Coronary artery (tissue), 2 donors: Measurements from ENCODE around the gene INSYN2A.

ENCODE experiments used
- DNase-seq: peaks from one replicate; pipeline ENCODE4 v3.0.0-alpha.2; 2017; ENCODE audit warnings: low spot score
- H3K27ac ChIP-seq, 2 donors: fragments of 200-600 bp; sonication (generic); one replicate each; pipeline ENCODE4 v1.5.1; 2016 to 2019
- H3K4me3 ChIP-seq: fragments of 200-600 bp; sonication (generic); 2 replicates; pipeline ENCODE4 v1.5.1; 2016; ENCODE audit warnings: mild to moderate bottlenecking, moderate library complexity
- TF ChIP-seq, protein P1 (sequence below): fragments of 200-600 bp; sonication (generic); IDR thresholded peaks from one replicate; pipeline ENCODE4 v1.5.1; 2019; ENCODE audit warnings: antibody characterized with exemption

The INSYN2A gene, protein sequence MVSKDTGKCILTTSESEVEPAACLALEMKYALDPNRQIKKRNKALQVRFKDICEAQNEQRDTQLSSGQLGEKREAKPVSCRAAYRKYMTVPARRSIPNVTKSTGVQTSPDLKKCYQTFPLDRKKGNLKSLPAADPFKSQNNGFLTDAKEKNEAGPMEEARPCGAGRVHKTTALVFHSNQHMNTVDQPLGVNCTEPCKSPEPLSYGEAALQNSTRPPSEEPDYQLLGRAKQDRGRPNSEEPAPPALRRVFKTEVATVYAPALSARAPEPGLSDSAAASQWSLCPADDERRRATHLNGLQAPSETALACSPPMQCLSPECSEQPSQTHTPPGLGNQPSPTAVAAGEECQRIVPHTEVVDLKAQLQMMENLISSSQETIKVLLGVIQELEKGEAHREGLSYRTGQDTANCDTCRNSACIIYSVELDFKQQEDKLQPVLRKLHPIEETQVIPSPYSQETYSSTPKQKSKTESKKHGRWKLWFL

DNA sequence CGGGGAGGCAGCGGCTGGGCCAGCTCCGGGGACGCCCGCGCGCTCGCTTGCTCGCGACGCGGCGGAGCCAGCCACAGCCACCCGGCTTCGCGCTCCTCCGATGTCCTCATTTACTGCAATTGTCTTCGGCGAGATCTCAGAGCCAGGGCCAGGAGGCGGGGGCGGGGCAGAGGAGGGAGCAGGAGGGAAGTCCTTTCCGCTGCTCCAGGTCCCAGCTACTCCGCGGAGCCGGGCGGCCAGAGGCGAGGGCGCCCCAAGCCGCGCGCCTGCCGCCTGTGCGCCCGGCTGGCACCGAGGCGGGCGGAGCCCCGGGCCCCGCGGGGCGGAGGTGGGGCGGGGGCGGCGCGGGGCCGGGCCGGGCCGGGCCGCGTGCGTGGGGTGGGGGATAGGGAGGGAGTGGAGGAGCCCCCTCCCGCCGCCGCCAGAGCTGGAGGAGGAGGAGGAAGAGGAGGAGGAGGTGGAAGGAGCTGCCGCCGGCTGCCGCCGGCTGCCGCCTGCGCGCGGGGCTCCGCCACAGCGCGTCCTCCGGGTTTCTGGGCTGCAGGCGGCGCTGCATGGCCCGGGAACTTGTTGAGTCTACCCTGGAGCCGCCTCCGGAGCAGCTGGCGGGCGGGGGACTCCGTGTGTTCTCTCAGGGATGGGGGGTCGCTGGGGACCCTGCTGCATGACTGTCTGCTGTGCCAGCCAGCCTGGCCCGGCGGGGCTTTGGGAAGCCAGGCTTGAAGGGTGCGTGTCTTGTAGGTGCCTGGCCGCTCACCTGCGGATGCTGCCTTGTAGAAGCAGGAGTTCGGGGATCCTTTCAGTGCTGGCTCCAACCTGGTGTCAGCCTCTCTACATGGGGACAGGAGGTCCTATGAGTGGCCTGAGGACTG, at the start of gene INSYN2A:
TSS of gene INSYN2A (minus strand) at position 310 of the 872 bp plus-strand sequence. CDS start 20,196 bp downstream, outside the sequence.
- Histone ChIP-seq H3K4me3 (peak within 1 kb of the TSS; percentile 72), H3K27ac (no peak within 1 kb of the TSS)
- DNase-seq, result no peak
- TF ChIP-seq, protein P1, sequence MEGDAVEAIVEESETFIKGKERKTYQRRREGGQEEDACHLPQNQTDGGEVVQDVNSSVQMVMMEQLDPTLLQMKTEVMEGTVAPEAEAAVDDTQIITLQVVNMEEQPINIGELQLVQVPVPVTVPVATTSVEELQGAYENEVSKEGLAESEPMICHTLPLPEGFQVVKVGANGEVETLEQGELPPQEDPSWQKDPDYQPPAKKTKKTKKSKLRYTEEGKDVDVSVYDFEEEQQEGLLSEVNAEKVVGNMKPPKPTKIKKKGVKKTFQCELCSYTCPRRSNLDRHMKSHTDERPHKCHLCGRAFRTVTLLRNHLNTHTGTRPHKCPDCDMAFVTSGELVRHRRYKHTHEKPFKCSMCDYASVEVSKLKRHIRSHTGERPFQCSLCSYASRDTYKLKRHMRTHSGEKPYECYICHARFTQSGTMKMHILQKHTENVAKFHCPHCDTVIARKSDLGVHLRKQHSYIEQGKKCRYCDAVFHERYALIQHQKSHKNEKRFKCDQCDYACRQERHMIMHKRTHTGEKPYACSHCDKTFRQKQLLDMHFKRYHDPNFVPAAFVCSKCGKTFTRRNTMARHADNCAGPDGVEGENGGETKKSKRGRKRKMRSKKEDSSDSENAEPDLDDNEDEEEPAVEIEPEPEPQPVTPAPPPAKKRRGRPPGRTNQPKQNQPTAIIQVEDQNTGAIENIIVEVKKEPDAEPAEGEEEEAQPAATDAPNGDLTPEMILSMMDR, result no peak

DNA sequence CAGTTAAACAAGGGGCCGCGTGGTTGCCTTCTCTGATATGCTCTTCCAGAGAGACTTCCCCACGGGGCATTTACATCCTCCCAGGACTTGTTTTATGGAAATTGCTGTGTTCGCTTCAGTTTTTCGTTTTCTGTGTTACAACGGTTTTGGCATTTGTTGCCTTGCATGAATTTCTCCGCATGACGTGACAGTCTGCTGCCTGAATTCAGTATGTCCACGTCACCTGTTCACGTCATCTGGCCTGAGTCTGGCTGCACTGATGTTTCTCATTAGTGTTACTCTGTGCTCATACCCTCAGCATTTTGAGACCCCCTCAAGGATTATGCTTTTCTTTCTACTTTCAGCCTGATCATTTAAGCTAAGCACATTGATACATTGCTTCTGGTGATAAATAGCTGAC, 49.1 kb upstream of the INSYN2A start:
- Histone ChIP-seq H3K4me3 (no peak overlapping the region), H3K27ac (no peak overlapping the region)
- TF ChIP-seq, protein P1, result no peak
- no peak for DNase-seq

DNA sequence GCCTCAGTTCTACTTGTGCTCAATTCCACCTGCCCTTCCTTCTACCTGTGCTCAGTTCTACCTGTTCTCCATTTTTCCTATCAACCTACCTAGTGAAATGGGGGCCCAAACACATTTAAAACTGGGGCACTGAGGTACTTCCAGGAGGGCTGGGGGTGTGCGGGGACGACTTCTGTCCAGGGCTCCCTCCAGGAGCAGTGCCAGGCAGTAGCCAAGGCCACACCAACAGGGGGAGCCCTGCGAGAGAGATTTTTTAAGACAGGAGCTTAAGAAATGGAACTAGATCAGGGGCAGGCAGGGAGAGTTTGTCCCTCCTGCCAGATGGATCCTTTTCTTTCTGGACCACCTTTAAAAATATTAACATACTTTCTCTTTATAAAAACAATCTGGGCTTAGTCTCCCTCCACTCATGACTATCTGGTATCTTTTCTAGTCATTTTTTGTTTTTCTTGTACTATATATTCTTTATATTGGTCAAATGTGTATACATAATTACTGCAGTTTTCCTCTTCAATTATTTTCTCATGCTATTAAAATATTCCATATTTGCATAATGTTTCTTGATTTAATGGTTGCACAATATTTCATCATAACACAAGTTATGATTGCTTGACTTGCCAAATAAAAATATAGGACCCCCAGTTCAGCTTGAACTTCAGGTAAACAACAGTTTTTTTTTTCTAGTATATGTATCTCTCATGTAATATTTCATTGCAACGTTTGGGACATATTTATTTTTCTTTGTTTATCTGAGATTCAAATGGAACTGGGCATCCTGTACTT, 47.3 kb upstream of the INSYN2A start:
- no peak for DNase-seq
- Histone ChIP-seq H3K27ac (no peak overlapping the region), H3K4me3 (no peak overlapping the region)
- TF ChIP-seq, protein P1, result no peak

DNA sequence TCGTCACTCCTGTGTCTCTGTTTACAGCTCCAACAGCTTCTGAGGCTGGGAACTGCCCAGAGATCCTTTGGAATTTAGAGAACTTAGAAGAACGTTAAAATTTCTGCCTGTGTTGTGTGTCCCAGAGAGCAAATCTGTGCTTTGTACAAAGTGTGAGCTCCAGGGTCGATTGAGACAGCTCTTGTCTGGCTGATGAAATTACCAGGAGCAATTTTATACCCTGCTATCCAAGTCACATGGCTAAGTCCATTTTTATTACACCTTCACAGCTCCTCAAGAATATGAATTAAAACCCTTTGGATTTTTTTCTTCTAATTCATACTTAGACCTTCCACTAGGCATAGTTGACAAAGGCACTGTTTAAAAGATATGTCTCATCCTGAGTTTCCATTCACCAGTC, 46.5 kb upstream of the INSYN2A start:
- TF ChIP-seq, protein P1, result no peak
- H3K27ac ChIP-seq, result no peak overlapping the region
- no peak for DNase-seq
- no peak overlapping the region for H3K4me3 ChIP-seq

DNA sequence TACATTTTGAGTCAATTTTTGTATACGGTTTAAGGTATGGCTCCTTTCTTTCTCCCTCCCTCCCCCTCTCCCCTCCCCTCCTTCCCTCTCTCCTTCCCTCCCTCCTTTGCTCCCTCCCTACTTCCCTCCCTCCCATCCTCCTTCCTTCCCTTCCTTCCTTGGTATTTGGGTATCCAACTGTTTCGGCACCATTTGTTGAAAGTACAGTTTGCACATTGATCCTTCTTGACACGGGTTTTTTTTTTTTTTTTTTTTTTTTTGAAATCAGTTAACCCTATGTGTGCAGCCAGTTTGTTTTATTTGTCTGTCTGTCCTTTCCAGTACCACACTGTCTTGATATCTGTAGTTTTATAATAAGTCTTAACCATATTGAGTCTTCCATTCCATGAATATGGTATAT, 39.9 kb upstream of the INSYN2A start:
- Histone ChIP-seq H3K27ac (no peak overlapping the region), H3K4me3 (no peak overlapping the region)
- DNase-seq, result no peak
- TF ChIP-seq, protein P1, result no peak

DNA sequence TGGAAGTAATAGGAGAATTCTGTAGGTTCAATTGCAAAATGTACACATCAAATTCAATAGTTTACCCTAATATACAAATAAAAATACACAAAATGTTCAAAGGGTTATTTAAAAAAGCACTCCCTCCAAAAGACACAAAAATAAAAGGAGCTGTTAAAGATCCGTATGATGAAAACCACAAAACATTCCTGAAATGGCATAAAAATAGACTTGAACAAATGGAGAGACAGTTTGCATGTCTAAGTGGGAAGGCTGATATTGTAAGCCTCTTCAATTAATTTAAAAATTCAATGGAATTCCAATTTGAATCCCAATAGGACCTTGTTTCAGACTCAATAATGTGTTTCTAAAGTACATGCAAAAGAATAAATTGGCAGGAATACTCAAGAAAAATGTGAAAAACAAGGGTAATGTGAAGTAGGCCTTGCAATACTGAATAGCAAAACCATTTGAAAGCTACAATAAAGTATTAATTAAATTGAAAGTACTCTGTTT, 38.0 kb upstream of the INSYN2A start:
- TF ChIP-seq, protein P1, result no peak
- H3K27ac ChIP-seq, result no peak overlapping the region
- DNase-seq, result no peak
- H3K4me3 ChIP-seq, result no peak overlapping the region
